Ishikawa (cell line): ENCODE results near the gene TLE3.

Source experiments
- CEBPB ChIP-seq: IDR thresholded peaks from 2 replicates; pipeline ENCODE4 v1.6.1; 2012
- CREB1 ChIP-seq: IDR thresholded peaks from 2 replicates; pipeline ENCODE4 v1.6.1; 2012; ENCODE audit warnings: low read depth
- EGR1 ChIP-seq: IDR thresholded peaks from 2 replicates; pipeline ENCODE4 v1.6.1; 2012
- EP300 ChIP-seq: IDR thresholded peaks from 2 replicates; pipeline ENCODE4 v1.6.1; 2012; ENCODE audit warnings: borderline replicate concordance
- FOXM1 ChIP-seq: IDR thresholded peaks from 2 replicates; pipeline ENCODE4 v1.6.1; 2012; ENCODE audit warnings: low read depth, borderline replicate concordance
- NFIC ChIP-seq: IDR thresholded peaks from 2 replicates; pipeline ENCODE4 v1.6.1; 2012
- RAD21 ChIP-seq: IDR thresholded peaks from 2 replicates; pipeline ENCODE4 v1.6.1; 2012; ENCODE audit warnings: low read depth
- TAF1 ChIP-seq: IDR thresholded peaks from 2 replicates; pipeline ENCODE4 v1.6.1; 2012; ENCODE audit warnings: low read depth, mild to moderate bottlenecking
- TCF12 ChIP-seq: IDR thresholded peaks from 2 replicates; pipeline ENCODE4 v1.6.1; 2012; ENCODE audit warnings: low read depth
- TEAD4 ChIP-seq: IDR thresholded peaks from 2 replicates; pipeline ENCODE4 v1.6.1; 2012
- YY1 ChIP-seq: IDR thresholded peaks from 2 replicates; pipeline ENCODE4 v1.6.1; 2012; ENCODE audit warnings: low read depth
- ZBTB7A ChIP-seq: IDR thresholded peaks from 2 replicates; pipeline ENCODE4 v1.6.1; 2012; ENCODE audit warnings: low read depth
- TF ChIP-seq, protein P1 (sequence below): IDR thresholded peaks from 2 replicates; pipeline ENCODE4 v1.6.1; 2012; ENCODE audit warnings: low read depth, mild to moderate bottlenecking
- TF ChIP-seq, protein P2 (sequence below): IDR thresholded peaks from 2 replicates; pipeline ENCODE4 v1.6.1; 2012
- TF ChIP-seq, protein P3 (sequence below): IDR thresholded peaks from 2 replicates; pipeline ENCODE4 v1.6.1; 2012

The TLE3 gene

DNA sequence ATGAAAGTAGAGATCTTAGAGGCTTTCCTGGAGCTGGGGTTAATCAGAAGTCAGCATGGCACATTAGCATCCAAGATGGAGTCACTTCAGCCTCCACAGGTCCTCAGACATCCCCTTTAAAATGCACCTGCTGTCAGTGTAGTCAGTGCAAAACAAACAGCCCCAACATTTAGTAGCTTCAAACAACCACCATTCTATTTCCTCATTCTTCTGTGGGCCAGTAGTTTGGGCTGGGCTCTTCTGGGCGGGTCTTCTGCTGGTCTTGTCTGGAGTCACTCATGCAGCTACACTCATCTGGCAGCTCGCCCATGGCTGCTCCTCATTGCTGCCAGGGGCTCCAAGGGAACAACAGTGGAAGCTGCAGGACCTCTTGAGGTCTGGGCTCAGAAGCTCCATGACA lies 99.9 kb downstream of the TLE3 start:
- TF ChIP-seq, protein P1, sequence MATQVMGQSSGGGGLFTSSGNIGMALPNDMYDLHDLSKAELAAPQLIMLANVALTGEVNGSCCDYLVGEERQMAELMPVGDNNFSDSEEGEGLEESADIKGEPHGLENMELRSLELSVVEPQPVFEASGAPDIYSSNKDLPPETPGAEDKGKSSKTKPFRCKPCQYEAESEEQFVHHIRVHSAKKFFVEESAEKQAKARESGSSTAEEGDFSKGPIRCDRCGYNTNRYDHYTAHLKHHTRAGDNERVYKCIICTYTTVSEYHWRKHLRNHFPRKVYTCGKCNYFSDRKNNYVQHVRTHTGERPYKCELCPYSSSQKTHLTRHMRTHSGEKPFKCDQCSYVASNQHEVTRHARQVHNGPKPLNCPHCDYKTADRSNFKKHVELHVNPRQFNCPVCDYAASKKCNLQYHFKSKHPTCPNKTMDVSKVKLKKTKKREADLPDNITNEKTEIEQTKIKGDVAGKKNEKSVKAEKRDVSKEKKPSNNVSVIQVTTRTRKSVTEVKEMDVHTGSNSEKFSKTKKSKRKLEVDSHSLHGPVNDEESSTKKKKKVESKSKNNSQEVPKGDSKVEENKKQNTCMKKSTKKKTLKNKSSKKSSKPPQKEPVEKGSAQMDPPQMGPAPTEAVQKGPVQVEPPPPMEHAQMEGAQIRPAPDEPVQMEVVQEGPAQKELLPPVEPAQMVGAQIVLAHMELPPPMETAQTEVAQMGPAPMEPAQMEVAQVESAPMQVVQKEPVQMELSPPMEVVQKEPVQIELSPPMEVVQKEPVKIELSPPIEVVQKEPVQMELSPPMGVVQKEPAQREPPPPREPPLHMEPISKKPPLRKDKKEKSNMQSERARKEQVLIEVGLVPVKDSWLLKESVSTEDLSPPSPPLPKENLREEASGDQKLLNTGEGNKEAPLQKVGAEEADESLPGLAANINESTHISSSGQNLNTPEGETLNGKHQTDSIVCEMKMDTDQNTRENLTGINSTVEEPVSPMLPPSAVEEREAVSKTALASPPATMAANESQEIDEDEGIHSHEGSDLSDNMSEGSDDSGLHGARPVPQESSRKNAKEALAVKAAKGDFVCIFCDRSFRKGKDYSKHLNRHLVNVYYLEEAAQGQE: no peak
- TF ChIP-seq CEBPB: no peak
- peak; percentile 51; the same call in 1 of the 2 replicates for TF ChIP-seq TEAD4
- TF ChIP-seq, protein P2, sequence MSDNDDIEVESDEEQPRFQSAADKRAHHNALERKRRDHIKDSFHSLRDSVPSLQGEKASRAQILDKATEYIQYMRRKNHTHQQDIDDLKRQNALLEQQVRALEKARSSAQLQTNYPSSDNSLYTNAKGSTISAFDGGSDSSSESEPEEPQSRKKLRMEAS: peak; percentile 24; the same call in 1 of the 2 replicates
- peak; percentile 56 for TF ChIP-seq TCF12
- 0 out of 2 replicates have a peak, but pooled peaks have one; percentile 34 for TF ChIP-seq FOXM1
- TF ChIP-seq EP300: peak; percentile 10; the same call in 1 of the 2 replicates
- peak; percentile 60; the same call in 1 of the 2 replicates for TF ChIP-seq YY1
- TF ChIP-seq EGR1: no peak
- no peak for TF ChIP-seq CREB1
- TF ChIP-seq RAD21: peak; percentile 43
- TF ChIP-seq TAF1: no peak
- peak; percentile 89 for TF ChIP-seq NFIC
- 0 out of 2 replicates have a peak, but pooled peaks have one; percentile 30 for TF ChIP-seq ZBTB7A
- TF ChIP-seq, protein P3, sequence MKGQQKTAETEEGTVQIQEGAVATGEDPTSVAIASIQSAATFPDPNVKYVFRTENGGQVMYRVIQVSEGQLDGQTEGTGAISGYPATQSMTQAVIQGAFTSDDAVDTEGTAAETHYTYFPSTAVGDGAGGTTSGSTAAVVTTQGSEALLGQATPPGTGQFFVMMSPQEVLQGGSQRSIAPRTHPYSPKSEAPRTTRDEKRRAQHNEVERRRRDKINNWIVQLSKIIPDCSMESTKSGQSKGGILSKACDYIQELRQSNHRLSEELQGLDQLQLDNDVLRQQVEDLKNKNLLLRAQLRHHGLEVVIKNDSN: no peak; the same call in 1 of the 2 replicates
